HCT116 (cell line): ENCODE measurements around the gene FLACC1. TPM values are rescaled to one million over a fixed set of nuclear protein-coding genes. Genes with fewer than 3 reads are reported as not detected.

Experiments
- ATAC-seq: fragments of 200-7000 bp; cut with Tn5 transposase; 2 replicates; pipeline ENCODE4 v1.9.1; 2020; ENCODE audit warnings: mild to moderate bottlenecking, moderate library complexity
- BruUV-seq: library from RNA; stranded (reverse); fragments of 400-500 nt; replicated peaks from 2 replicates; lab custom pipeline; 2021; lab: Mats Ljungman, UMichigan
- CTCF ChIA-PET: fragments of 300-600 bp; sonication (Branson Sonifier 250); formaldehyde crosslinking; loops from one replicate; lab custom pipeline; 2021; ENCODE audit warnings: antibody characterized with exemption; lab: Charles Lee
- POLR2A ChIA-PET: fragments of 300-600, 350-600 bp; sonication (Branson Sonifier 250); formaldehyde crosslinking; loops from one replicate; lab custom pipeline; 2021; ENCODE audit warnings: antibody characterized with exemption; lab: Charles Lee
- RAD21 ChIA-PET, 2 experiments: fragments of 300-600 bp; sonication (Branson Sonifier 250); formaldehyde crosslinking; loops; one replicate each; lab custom pipeline; 2023; ENCODE audit warnings: low total read pairs in 2 of 2; ENCODE audit not compliant: uncharacterized antibody in 2 of 2, unreplicated experiment in 2 of 2, low non-redundant PET in 1 of 2; lab: Charles Lee
- DNase-seq: peaks from one replicate; pipeline ENCODE4 v3.0.0-alpha.2; 2010; ENCODE audit warnings: low read depth, low spot score
- H2AFZ ChIP-seq: fragments of 200-600 bp; shearing (Covaris generic), sonication (generic); 2 replicates; pipeline ENCODE4 v1.6.1; 2017; ENCODE audit warnings: low read depth, mixed run types, mixed read lengths, antibody characterized with exemption, low read length; ENCODE audit not compliant: poor library complexity, severe bottlenecking
- H3K27ac ChIP-seq: 2 replicates; pipeline ENCODE4 v1.5.1; 2012; ENCODE audit warnings: low read depth, low read length
- H3K27me3 ChIP-seq: fragments of 200-600 bp; sonication (generic); 2 replicates; pipeline ENCODE4 v1.6.1; 2016; ENCODE audit warnings: mixed run types, low read length, mixed read lengths; ENCODE audit not compliant: insufficient read depth
- H3K36me3 ChIP-seq, 2 experiments: fragments of 200-500 bp in 1 of 2; fragments of 200-600 bp in 1 of 2; sonication (Bioruptor generic) in 1 of 2; sonication (generic) in 1 of 2; 2 replicates each; pipeline versions ENCODE4 v1.5.1 to v1.6.1; 2014 to 2016; ENCODE audit warnings: low read length in 2 of 2, inconsistent platforms in 1 of 2, mixed read lengths in 1 of 2, mixed run types in 1 of 2; ENCODE audit not compliant: insufficient read depth in 2 of 2, control insufficient read depth in 1 of 2
- H3K4me1 ChIP-seq, 2 experiments: fragments of 200-600 bp in 1 of 2; sonication (generic) in 1 of 2; 2 replicates each; pipeline versions ENCODE4 v1.5.1 to v1.6.1; 2012 to 2017; ENCODE audit warnings: low read length in 2 of 2, inconsistent platforms in 1 of 2, mild to moderate bottlenecking in 1 of 2, mixed read lengths in 1 of 2, mixed run types in 1 of 2, moderate library complexity in 1 of 2; ENCODE audit not compliant: insufficient read depth in 2 of 2, control insufficient read depth in 1 of 2
- H3K4me2 ChIP-seq: fragments of 200-600 bp; sonication (generic); 2 replicates; pipeline ENCODE4 v1.6.1; 2017; ENCODE audit warnings: mixed run types, low read length, mixed read lengths
- H3K4me3 ChIP-seq, 2 experiments: fragments of 200-600 bp in 1 of 2; sonication (generic) in 1 of 2; replicated peaks in 1 of 2; 2 replicates each; pipeline ENCODE4 v1.5.1; 2011 to 2016; ENCODE audit warnings: low read length in 2 of 2, control low read depth in 1 of 2, low read depth in 1 of 2, mild to moderate bottlenecking in 1 of 2, mixed read lengths in 1 of 2, mixed run types in 1 of 2
- H3K79me2 ChIP-seq: fragments of 200-600 bp; sonication (generic); 2 replicates; pipeline ENCODE4 v1.6.1; 2017; ENCODE audit warnings: mild to moderate bottlenecking, mixed run types, low read length, moderate library complexity, mixed read lengths; ENCODE audit not compliant: insufficient read depth
- H3K9ac ChIP-seq: fragments of 200-600 bp; sonication (generic); 2 replicates; pipeline ENCODE4 v1.6.1; 2016; ENCODE audit warnings: low read length, mixed read lengths
- H3K9me2 ChIP-seq: fragments of 200-600 bp; sonication (generic), shearing (Covaris generic); 2 replicates; pipeline ENCODE4 v1.6.1; 2017; ENCODE audit warnings: mixed run types, mild to moderate bottlenecking, moderate library complexity; ENCODE audit not compliant: insufficient read depth
- H3K9me3 ChIP-seq, 2 experiments: fragments of 200-500 bp in 1 of 2; fragments of 200-600 bp in 1 of 2; sonication (Bioruptor generic) in 1 of 2; sonication (generic) in 1 of 2; 2 replicates each; pipeline ENCODE4 v1.6.1; 2014 to 2017; ENCODE audit warnings: low read length in 2 of 2, mixed read lengths in 2 of 2, inconsistent platforms in 1 of 2, low read depth in 1 of 2, mild to moderate bottlenecking in 1 of 2, mixed run types in 1 of 2, moderate library complexity in 1 of 2; ENCODE audit not compliant: control insufficient read depth in 1 of 2, insufficient read depth in 1 of 2
- H4K20me1 ChIP-seq: fragments of 200-600 bp; sonication (generic), shearing (Covaris generic); 2 replicates; pipeline ENCODE4 v1.6.1; 2017; ENCODE audit warnings: mixed run types, mild to moderate bottlenecking, moderate library complexity; ENCODE audit not compliant: insufficient read depth
- JUND ChIP-seq: IDR thresholded peaks from 2 replicates; pipeline ENCODE4 v1.6.1; 2012
- SIN3A ChIP-seq: IDR thresholded peaks from 2 replicates; pipeline ENCODE4 v1.6.1; 2012; ENCODE audit warnings: low read depth
- SP1 ChIP-seq: IDR thresholded peaks from 2 replicates; pipeline ENCODE4 v1.6.1; 2012; ENCODE audit warnings: low read depth
- TCF7L2 ChIP-seq: IDR thresholded peaks from 2 replicates; pipeline ENCODE4 v1.7.0; 2011; ENCODE audit warnings: borderline replicate concordance, inconsistent platforms; ENCODE audit not compliant: insufficient read depth, insufficient read length; ENCODE audit errors: extremely low read depth
- YY1 ChIP-seq: IDR thresholded peaks from 2 replicates; pipeline ENCODE4 v1.6.1; 2011; ENCODE audit warnings: low read length, low read depth, moderate library complexity, mild to moderate bottlenecking; ENCODE audit not compliant: insufficient replicate concordance; ENCODE audit errors: extremely low read depth
- intact Hi-C: fragments of 100-400 bp; cut with micrococcal nuclease; formaldehyde crosslinking; loops from 2 replicates; pipeline ENCODE4 v1.10.0; 2022
- total RNA-seq: library from RNA; stranded (reverse); gene quantifications from one replicate; pipeline ENCODE4 v1.2.1, GENCODE V29; 2021; ENCODE audit not compliant: unreplicated experiment
- TF ChIP-seq, protein P1 (sequence below): IDR thresholded peaks from 2 replicates; pipeline ENCODE4 v1.6.1; 2012
- TF ChIP-seq, protein P2 (sequence below), 3 experiments: fragments of 200-600 bp in 1 of 3; sonication (generic) in 1 of 3; IDR thresholded peaks in 2 of 3; conservative IDR thresholded peaks in 1 of 3; 2 replicates each; pipeline ENCODE4 v1.5.1; 2012 to 2017; ENCODE audit warnings: low read depth in 2 of 3, low read length in 2 of 3, antibody characterized with exemption in 1 of 3, borderline replicate concordance in 1 of 3, control low read depth in 1 of 3, mild to moderate bottlenecking in 1 of 3, mixed read lengths in 1 of 3, mixed run types in 1 of 3, moderate library complexity in 1 of 3; ENCODE audit not compliant: insufficient read depth in 1 of 3
- TF ChIP-seq, protein P3 (sequence below): IDR thresholded peaks from 2 replicates; pipeline ENCODE4 v1.6.1; 2012; ENCODE audit warnings: low read depth

FLACC1 gene
- total RNA-seq, 1 experiment from 2014 or later = 0.74 TPM

DNA sequence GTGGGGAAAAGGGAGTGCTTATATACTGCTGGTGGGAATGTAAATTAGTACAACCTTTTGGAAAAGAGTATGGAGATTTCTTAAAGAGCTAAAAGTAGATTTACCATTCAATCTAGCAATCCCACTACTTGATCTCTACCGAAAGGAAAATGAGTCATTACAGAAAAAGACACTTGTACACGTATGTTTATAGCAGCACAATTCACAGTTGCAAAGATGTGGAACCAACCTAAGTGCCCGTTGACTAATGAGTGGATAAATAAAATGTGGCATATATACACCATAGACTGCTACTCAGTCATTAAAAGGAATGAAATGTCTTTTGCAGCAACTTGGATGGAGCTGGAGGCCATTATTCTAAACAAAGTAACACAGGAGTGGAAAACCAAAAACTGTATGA is 29.5 kb downstream of the FLACC1 start:
- POLR2A ChIA-PET = no interaction called here
- CTCF ChIA-PET = no interaction called here

More for the DNA sequence above, 29.5 kb downstream of the FLACC1 start:
- DNase-seq (no peak), ATAC-seq (no peak)
- H4K20me1 ChIP-seq = no peaks in the 10 kb centered on the region
- H3K27ac ChIP-seq = no peak overlapping the region
- H3K9me2 ChIP-seq = no peaks in the 10 kb centered on the region
- no peak overlapping the region for H2AFZ ChIP-seq
- no peaks in the 10 kb centered on the region for H3K9me3 ChIP-seq
- RAD21 ChIA-PET = no interaction called here
- no peaks in the 10 kb centered on the region for H3K36me3 ChIP-seq
- no peak for TF ChIP-seq SP1
- no peak for TF ChIP-seq YY1
- no peak for TF ChIP-seq JUND
- TF ChIP-seq, protein P1, sequence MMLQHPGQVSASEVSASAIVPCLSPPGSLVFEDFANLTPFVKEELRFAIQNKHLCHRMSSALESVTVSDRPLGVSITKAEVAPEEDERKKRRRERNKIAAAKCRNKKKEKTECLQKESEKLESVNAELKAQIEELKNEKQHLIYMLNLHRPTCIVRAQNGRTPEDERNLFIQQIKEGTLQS = no peak
- TF ChIP-seq SIN3A = no peak
- TF ChIP-seq, protein P2, sequence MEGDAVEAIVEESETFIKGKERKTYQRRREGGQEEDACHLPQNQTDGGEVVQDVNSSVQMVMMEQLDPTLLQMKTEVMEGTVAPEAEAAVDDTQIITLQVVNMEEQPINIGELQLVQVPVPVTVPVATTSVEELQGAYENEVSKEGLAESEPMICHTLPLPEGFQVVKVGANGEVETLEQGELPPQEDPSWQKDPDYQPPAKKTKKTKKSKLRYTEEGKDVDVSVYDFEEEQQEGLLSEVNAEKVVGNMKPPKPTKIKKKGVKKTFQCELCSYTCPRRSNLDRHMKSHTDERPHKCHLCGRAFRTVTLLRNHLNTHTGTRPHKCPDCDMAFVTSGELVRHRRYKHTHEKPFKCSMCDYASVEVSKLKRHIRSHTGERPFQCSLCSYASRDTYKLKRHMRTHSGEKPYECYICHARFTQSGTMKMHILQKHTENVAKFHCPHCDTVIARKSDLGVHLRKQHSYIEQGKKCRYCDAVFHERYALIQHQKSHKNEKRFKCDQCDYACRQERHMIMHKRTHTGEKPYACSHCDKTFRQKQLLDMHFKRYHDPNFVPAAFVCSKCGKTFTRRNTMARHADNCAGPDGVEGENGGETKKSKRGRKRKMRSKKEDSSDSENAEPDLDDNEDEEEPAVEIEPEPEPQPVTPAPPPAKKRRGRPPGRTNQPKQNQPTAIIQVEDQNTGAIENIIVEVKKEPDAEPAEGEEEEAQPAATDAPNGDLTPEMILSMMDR (IDR thresholded peaks at IDR 0.05 in 2 of 3, conservative IDR thresholded peaks at IDR 0.05 in 1 of 3; ENCODE audit: borderline replicate concordance in 1 of 3, insufficient read depth in 1 of 3, low read depth in 2 of 3, low read length in 2 of 3) = no peak
- TF ChIP-seq TCF7L2 = no peak
- TF ChIP-seq, protein P3, sequence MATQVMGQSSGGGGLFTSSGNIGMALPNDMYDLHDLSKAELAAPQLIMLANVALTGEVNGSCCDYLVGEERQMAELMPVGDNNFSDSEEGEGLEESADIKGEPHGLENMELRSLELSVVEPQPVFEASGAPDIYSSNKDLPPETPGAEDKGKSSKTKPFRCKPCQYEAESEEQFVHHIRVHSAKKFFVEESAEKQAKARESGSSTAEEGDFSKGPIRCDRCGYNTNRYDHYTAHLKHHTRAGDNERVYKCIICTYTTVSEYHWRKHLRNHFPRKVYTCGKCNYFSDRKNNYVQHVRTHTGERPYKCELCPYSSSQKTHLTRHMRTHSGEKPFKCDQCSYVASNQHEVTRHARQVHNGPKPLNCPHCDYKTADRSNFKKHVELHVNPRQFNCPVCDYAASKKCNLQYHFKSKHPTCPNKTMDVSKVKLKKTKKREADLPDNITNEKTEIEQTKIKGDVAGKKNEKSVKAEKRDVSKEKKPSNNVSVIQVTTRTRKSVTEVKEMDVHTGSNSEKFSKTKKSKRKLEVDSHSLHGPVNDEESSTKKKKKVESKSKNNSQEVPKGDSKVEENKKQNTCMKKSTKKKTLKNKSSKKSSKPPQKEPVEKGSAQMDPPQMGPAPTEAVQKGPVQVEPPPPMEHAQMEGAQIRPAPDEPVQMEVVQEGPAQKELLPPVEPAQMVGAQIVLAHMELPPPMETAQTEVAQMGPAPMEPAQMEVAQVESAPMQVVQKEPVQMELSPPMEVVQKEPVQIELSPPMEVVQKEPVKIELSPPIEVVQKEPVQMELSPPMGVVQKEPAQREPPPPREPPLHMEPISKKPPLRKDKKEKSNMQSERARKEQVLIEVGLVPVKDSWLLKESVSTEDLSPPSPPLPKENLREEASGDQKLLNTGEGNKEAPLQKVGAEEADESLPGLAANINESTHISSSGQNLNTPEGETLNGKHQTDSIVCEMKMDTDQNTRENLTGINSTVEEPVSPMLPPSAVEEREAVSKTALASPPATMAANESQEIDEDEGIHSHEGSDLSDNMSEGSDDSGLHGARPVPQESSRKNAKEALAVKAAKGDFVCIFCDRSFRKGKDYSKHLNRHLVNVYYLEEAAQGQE = no peak
- no TSS peak for BruUV-seq
- H3K27me3 ChIP-seq = no peaks in the 10 kb centered on the region
- no peak overlapping the region for H3K4me3 ChIP-seq
- H3K4me1 ChIP-seq = no peaks in the 10 kb centered on the region
- no peak overlapping the region for H3K4me2 ChIP-seq
- intact Hi-C loops = no loop called here
- H3K9ac ChIP-seq = no peak overlapping the region
- H3K79me2 ChIP-seq = no peaks in the 10 kb centered on the region
